Osteoblast (primary cell): ENCODE data around the gene CALR3. TPM values are rescaled to one million over a fixed set of nuclear protein-coding genes. Genes with fewer than 3 reads are reported as not detected.

Source experiments
- DNase-seq: peaks from one replicate; pipeline ENCODE4 v3.0.0; 2011; ENCODE audit warnings: low spot score, mixed read lengths; ENCODE audit not compliant: insufficient read length; ENCODE audit errors: missing footprints
- H2AFZ ChIP-seq: 2 replicates; pipeline ENCODE4 v1.6.0; 2011; ENCODE audit warnings: mild to moderate bottlenecking, low read length
- H3K27ac ChIP-seq: 2 replicates; pipeline ENCODE4 v1.5.1; 2011; ENCODE audit warnings: mild to moderate bottlenecking, low read depth, low read length, moderate library complexity
- H3K27me3 ChIP-seq: 2 replicates; pipeline ENCODE4 v1.6.0; 2012; ENCODE audit warnings: mild to moderate bottlenecking, control low read depth, inconsistent platforms, low read length, moderate library complexity; ENCODE audit not compliant: insufficient read depth
- H3K36me3 ChIP-seq: 2 replicates; pipeline ENCODE4 v1.5.1; 2011; ENCODE audit warnings: mild to moderate bottlenecking, low read length, control low read depth, moderate library complexity; ENCODE audit not compliant: insufficient read depth
- H3K4me1 ChIP-seq: 2 replicates; pipeline ENCODE4 v1.5.1; 2011; ENCODE audit warnings: mild to moderate bottlenecking, low read length, control low read depth, moderate library complexity; ENCODE audit not compliant: insufficient read depth
- H3K4me2 ChIP-seq: 2 replicates; pipeline ENCODE4 v1.6.0; 2011; ENCODE audit warnings: mild to moderate bottlenecking, low read length; ENCODE audit not compliant: insufficient read depth
- H3K4me3 ChIP-seq: fragments of 200-600 bp; sonication (generic); 3 replicates; pipeline ENCODE4 v1.5.1; 2012; ENCODE audit warnings: mild to moderate bottlenecking, low read length, inconsistent platforms; ENCODE audit not compliant: insufficient read depth
- H3K79me2 ChIP-seq: 2 replicates; pipeline ENCODE4 v1.6.0; 2012; ENCODE audit warnings: mild to moderate bottlenecking, low read length, control low read depth, inconsistent platforms; ENCODE audit not compliant: insufficient read depth
- H3K9me3 ChIP-seq: 2 replicates; pipeline ENCODE4 v1.5.1; 2011; ENCODE audit warnings: low read depth, low read length, control low read depth
- H4K20me1 ChIP-seq: 2 replicates; pipeline ENCODE4 v1.6.0; 2012; ENCODE audit warnings: mild to moderate bottlenecking, low read length, control low read depth; ENCODE audit not compliant: insufficient read depth
- CTCF ChIP-seq: IDR thresholded peaks from 2 replicates; pipeline ENCODE4 v1.5.1; 2011; ENCODE audit warnings: mild to moderate bottlenecking, low read depth, low read length, moderate library complexity; ENCODE audit errors: extremely low read depth
- total RNA-seq: library from RNA; depleted of rRNA; stranded (reverse); fragments of >200 nt; gene quantifications from 2 replicates; pipeline ENCODE4 v1.2.3, GENCODE V29; 2012

The CALR3 gene
- total RNA-seq, 1 donor, result not detected

- DNase-seq, result no peak
- H3K79me2 ChIP-seq, result no peaks in the 10 kb centered on the region
Measured at GRCh38 chr19:16482745-16483144, 13.2 kb downstream of the CALR3 start.

DNA sequence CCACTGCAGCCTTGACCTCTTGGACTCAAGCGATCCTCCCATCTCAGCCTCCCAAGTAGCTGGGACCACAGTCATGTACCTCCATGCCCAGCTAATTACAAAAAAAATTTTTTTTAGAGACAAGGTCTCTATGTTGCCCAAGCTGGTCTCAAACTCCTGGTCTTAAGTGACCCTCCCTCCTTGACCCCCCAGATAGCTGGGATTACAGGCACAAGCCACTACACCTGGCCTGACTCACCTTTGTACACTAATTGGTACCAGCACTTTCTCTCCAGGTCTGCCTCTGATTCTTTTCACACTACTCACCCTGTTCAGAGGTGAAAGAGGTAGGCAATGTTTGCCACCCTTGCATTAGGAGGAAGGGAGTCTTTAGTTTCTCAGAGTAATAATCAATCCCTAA is 18.7 kb downstream of the CALR3 start:
- H3K4me2 ChIP-seq, result no peak overlapping the region
- H3K79me2 ChIP-seq, result no peaks in the 10 kb centered on the region
- no peak overlapping the region for H2AFZ ChIP-seq
- DNase-seq, result no peak
- no peaks in the 10 kb centered on the region for H3K36me3 ChIP-seq
- no peak overlapping the region for H3K4me3 ChIP-seq
- H3K27ac ChIP-seq, result no peak overlapping the region
- H3K27me3 ChIP-seq, result no peaks in the 10 kb centered on the region
- no peaks in the 10 kb centered on the region for H4K20me1 ChIP-seq
- H3K4me1 ChIP-seq, result no peaks in the 10 kb centered on the region
- no peak for TF ChIP-seq CTCF
- H3K9me3 ChIP-seq, result no peaks in the 10 kb centered on the region

More at GRCh38 chr19:16482745-16483144, 13.2 kb downstream of the CALR3 start:
- Histone ChIP-seq H3K4me3 (no peak overlapping the region), H3K9me3 (no peaks in the 10 kb centered on the region), H3K4me2 (no peak overlapping the region), H3K27ac (no peak overlapping the region), H3K36me3 (no peaks in the 10 kb centered on the region), H4K20me1 (no peaks in the 10 kb centered on the region), H2AFZ (no peak overlapping the region), H3K27me3 (no peaks in the 10 kb centered on the region), H3K4me1 (no peaks in the 10 kb centered on the region)
- no peak for TF ChIP-seq CTCF

DNA sequence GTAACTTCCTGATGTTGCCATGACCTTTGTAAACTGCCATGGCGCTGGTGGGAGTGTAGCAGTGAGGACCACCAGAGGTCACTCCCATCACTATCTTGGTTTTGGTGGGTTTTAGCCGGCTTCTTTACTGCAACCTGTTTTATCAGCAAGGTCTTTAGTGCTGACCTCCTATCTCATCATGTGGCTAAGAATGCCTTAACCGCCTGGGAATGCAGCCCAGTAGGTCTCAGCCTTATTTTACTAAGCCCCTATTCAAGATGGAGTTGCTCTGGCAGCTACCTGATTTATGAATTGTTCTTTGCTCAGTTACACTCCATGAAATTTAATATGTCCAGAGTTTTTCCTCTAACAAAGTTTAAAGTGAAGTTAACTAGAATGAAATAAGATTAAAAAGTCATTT is 19.6 kb downstream of the CALR3 start:
- Histone ChIP-seq H3K4me3 (no peak overlapping the region), H3K9me3 (no peaks in the 10 kb centered on the region), H3K4me2 (no peak overlapping the region), H4K20me1 (no peaks in the 10 kb centered on the region), H3K79me2 (peaks cover 2% of the 10 kb centered on the region), H2AFZ (no peak overlapping the region), H3K36me3 (no peaks in the 10 kb centered on the region), H3K4me1 (no peaks in the 10 kb centered on the region), H3K27me3 (no peaks in the 10 kb centered on the region), H3K27ac (no peak overlapping the region)
- no peak for TF ChIP-seq CTCF
- peak; percentile 18 for DNase-seq

GRCh38 chr19:16473875-16474392 is 22.0 kb downstream of the CALR3 start:
- Histone ChIP-seq H3K4me2 (no peak overlapping the region), H3K27me3 (no peaks in the 10 kb centered on the region), H2AFZ (no peak overlapping the region), H3K27ac (no peak overlapping the region), H3K4me1 (peaks cover 9% of the 10 kb centered on the region), H3K36me3 (no peaks in the 10 kb centered on the region), H4K20me1 (peaks cover 19% of the 10 kb centered on the region), H3K4me3 (no peak overlapping the region), H3K79me2 (peaks cover 26% of the 10 kb centered on the region), H3K9me3 (no peaks in the 10 kb centered on the region)
- DNase-seq, result no peak
- TF ChIP-seq CTCF, result no peak
